Esophagus (tissue), 2 donors: ENCODE measurements around the gene TCHHL1. TPM values are rescaled to one million over a fixed set of nuclear protein-coding genes. Genes with fewer than 3 reads are reported as not detected.

Experiments
- H3K27ac ChIP-seq, 2 donors: one replicate each; pipeline ENCODE4 v1.5.1; 2013; ENCODE audit warnings: low read depth in 2 of 2, mild to moderate bottlenecking in 2 of 2, inconsistent platforms in 1 of 2, low read length in 1 of 2, moderate library complexity in 1 of 2
- H3K27me3 ChIP-seq, 2 donors: one replicate each; pipeline ENCODE4 v1.6.1; 2013; ENCODE audit warnings: low read length in 2 of 2, control low read depth in 1 of 2, mild to moderate bottlenecking in 1 of 2; ENCODE audit not compliant: insufficient read depth in 2 of 2, control insufficient read depth in 1 of 2
- H3K36me3 ChIP-seq, 2 donors: one replicate each; pipeline ENCODE4 v1.6.1; 2013; ENCODE audit warnings: low read length in 1 of 2; ENCODE audit not compliant: control insufficient read depth in 2 of 2, insufficient read depth in 2 of 2
- H3K4me1 ChIP-seq, 2 donors: one replicate each; pipeline ENCODE4 v1.6.1; 2013; ENCODE audit warnings: low read length in 1 of 2; ENCODE audit not compliant: control insufficient read depth in 2 of 2, insufficient read depth in 2 of 2
- H3K4me3 ChIP-seq, 2 donors: one replicate each; pipeline ENCODE4 v1.5.1; 2013; ENCODE audit warnings: low read length in 2 of 2, mild to moderate bottlenecking in 2 of 2, low read depth in 1 of 2, moderate library complexity in 1 of 2
- H3K9me3 ChIP-seq, 2 donors: one replicate each; pipeline ENCODE4 v1.6.1; 2013; ENCODE audit warnings: mild to moderate bottlenecking in 2 of 2, low read depth in 1 of 2, low read length in 1 of 2, moderate library complexity in 1 of 2; ENCODE audit not compliant: control insufficient read depth in 2 of 2, insufficient read depth in 1 of 2
- WGBS, 2 donors: extraction: QIAGEN DNeasy Blood & Tissue Kit; methylation state at CpG; one replicate each; pipeline ENCODE4 v1.1.7; 2013; 5-methylcytosine and 5-hydroxymethylcytosine counted together
- polyA plus RNA-seq, 2 donors: library from polyadenylated mRNA; stranded (reverse); fragments of 200-250 nt; gene quantifications; one replicate each; pipeline ENCODE4 v1.2.3, GENCODE V29; 2013
- donor health status: healthy with polysubstance abuse.
- donor health status: Bipolar disorder and iron deficiency.

The TCHHL1 gene
- polyA plus RNA-seq, 2 donors, result not detected

DNA sequence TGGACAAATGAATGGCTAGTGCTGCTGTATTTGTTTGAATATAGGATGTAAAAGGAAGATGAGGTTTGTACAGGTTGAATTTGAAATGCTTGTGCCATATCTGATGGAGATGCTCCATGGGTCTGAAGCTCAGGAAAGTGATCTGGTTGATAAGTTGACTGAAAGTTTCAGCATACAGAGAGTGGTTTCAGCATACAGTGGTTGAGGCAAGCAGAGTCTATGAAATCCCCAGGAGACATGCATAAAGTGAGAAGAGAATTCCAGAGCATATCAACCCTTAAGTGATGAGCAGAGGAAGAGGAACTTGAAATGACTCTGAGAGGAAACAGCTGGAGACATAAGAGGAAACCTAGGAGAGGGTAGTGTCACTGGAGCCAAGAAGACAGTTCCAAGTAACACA is 21.7 kb downstream of the TCHHL1 start:
- H3K27me3 ChIP-seq, result no peaks in the 10 kb centered on the region

DNA sequence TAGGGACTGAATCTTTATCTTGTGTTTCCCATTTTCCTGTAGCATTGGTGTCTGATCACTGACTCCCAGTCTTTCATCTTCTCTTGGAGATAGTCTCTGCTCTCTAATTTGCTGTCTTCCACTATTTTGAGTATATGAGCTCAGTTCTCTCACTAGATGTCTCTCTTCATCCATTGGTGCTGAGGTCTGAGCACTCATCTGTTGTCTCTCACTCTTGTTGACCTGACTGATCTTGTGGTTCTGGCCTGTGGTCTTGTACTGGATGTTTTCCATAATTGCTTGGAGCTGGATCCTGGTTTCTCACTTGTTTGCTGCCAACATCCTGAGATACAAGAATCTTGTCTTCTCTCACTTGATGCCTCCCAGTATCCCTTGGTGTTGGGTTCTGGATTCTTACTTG is 26.9 kb downstream of the TCHHL1 start:
- Histone ChIP-seq H3K27me3 (no peaks in the 10 kb centered on the region), H3K4me1 (no peaks in the 10 kb centered on the region), H3K4me3 (no peak overlapping the region), H3K36me3 (no peaks in the 10 kb centered on the region), H3K27ac (no peak overlapping the region), H3K9me3 (no peaks in the 10 kb centered on the region)

More for the DNA sequence above, 21.7 kb downstream of the TCHHL1 start:
- peaks cover 0 to 2% of the 10 kb centered on the region in 2 donors for H3K9me3 ChIP-seq
- H3K27ac ChIP-seq, result no peak overlapping the region
- no peaks in the 10 kb centered on the region for H3K4me1 ChIP-seq
- no peaks in the 10 kb centered on the region for H3K36me3 ChIP-seq
- H3K4me3 ChIP-seq, result no peak overlapping the region

DNA sequence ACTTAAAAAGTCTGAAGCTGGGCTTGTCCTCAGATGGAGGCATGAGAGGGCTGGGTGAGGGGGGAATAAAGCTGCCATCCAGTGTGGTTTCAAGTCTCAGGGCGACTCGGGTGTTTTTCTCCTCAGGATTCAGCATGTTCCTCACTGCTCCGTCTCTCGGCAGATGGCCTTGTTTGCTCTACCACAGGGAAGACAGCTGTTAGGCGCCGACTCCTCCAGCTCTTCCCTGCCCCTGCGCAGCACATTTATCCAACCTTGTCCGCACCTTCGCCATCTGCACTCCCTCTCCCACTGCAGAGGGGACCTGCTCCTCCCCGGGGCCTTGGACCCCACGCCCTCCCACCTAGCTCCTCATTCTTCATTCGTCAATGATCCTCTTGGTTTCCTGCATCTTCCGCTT is 35.5 kb downstream of the TCHHL1 start:
- H3K36me3 ChIP-seq, result no peaks in the 10 kb centered on the region
- WGBS, 2 donors, result 70 to 75% methylated on average over 13 of the region's 13 CpGs
- no peaks in the 10 kb centered on the region for H3K27me3 ChIP-seq
- H3K9me3 ChIP-seq, result no peaks in the 10 kb centered on the region
- no peak overlapping the region for H3K27ac ChIP-seq
- peaks cover 0 to 6% of the 10 kb centered on the region in 2 donors for H3K4me1 ChIP-seq
- H3K4me3 ChIP-seq, result no peak overlapping the region

DNA sequence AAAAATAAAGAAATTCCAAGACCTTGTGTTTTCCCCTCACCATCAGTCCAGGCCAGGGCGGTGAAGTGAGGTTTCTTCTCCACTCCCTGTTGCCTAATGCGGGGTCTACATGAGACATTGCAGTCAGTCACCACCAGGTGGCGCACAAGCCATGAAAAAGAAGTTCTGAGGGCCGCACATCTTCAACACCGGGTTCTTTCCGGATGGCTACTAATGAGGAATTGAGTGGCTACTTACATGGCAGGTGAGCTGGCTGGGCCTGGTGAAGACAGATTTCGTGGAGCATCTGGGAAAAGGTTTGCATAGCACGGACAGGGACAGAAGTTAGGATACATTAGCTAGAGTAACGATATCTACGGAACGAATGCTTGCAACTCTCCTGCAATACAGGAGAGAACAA is 36.3 kb downstream of the TCHHL1 start:
- Histone ChIP-seq H3K27ac (peak overlapping the region; percentile 22 to 93), H3K36me3 (no peaks in the 10 kb centered on the region), H3K4me1 (peaks cover 0 to 7% of the 10 kb centered on the region in 2 donors), H3K9me3 (no peaks in the 10 kb centered on the region), H3K27me3 (no peaks in the 10 kb centered on the region), H3K4me3 (no peak overlapping the region)
- 28 to 29% methylated on average over 11 of the region's 11 CpGs for WGBS, 2 donors

DNA sequence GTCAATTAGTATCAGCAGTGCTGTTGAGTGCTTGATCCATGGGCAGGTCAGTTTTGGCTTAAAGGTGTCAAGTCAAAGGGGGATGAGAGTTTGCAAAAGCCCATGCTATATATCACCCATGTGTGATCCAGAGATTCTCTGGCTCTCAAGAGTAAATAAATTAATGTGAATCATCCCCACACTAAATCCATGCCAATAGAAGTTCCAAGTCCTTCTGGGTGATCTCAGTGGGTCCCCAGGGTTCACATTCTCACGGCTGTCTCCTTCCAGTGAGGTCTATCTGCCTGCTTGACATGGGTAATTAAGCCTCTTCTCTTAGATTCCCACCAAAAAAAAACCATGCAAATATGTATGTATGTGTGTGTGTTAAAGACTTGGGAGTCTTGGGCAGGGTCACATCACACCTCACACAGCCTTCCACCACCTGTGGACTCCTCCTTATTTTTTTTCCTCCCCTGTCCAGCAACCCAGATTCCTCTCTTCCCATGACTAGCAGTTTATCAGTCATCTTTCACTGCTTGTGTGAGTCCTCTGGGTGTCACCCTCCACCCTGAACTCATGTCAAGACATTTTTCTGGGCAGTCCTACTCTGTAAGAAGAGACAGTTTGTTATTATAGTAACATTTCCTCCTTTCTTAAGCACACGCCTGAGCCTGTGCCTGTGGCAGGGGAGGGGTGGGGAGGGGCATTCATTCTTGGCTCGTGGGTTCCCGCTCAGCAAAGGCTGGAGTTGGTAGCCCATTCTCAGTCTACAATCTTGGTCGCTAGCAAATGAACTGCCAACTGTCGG is 37.8 kb downstream of the TCHHL1 start:
- no peak overlapping the region for H3K4me3 ChIP-seq
- H3K36me3 ChIP-seq, result no peaks in the 10 kb centered on the region
- H3K4me1 ChIP-seq, result peaks cover 0 to 7% of the 10 kb centered on the region in 2 donors
- H3K27me3 ChIP-seq, result no peaks in the 10 kb centered on the region
- H3K9me3 ChIP-seq, result no peaks in the 10 kb centered on the region
- peak overlapping the region; percentile 90 to 93 for H3K27ac ChIP-seq
- 37 to 46% methylated on average over 6 of the region's 6 CpGs for WGBS, 2 donors

DNA sequence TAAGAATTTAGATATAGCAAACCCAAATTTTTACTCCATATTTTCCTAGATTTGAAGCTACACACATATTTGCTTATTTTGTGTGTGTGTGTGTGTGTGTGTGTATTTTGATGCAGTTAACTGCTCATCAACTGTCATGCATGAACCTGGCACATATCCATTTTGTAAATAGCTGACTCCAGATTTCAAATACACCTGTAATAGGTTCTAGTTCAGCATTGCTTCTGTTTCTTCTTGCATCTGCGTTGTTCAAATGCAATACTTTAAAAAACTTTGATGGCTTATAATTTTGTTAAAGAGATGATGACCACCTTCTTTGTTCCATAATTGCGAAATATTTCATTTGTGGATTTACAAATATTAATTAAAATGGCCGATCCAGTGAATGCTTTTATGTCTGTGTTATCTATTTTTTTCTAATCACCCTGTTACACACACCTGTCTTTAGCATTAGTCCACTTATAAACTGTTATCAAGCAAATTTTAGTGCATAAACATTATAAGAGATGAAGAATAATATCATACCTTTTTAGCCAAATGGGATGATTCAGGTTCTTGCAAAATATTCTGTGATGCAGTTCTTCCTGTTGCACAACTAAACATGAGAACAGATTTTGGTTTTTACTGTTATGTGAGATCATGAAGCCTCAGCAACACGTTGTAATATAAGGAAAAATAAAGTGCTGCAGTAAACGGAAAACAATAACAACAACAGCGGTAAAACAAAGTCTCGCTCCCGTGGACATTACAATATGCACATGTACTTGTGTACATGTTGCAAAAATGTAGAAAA is 39.4 kb downstream of the TCHHL1 start:
- Histone ChIP-seq H3K36me3 (no peaks in the 10 kb centered on the region), H3K27ac (peak overlapping the region in 1 of 2 donors; percentile 81), H3K9me3 (no peaks in the 10 kb centered on the region), H3K4me1 (peaks cover 0 to 7% of the 10 kb centered on the region in 2 donors), H3K4me3 (no peak overlapping the region), H3K27me3 (no peaks in the 10 kb centered on the region)
- 68 to 70% methylated on average over 8 of the region's 8 CpGs for WGBS, 2 donors

DNA sequence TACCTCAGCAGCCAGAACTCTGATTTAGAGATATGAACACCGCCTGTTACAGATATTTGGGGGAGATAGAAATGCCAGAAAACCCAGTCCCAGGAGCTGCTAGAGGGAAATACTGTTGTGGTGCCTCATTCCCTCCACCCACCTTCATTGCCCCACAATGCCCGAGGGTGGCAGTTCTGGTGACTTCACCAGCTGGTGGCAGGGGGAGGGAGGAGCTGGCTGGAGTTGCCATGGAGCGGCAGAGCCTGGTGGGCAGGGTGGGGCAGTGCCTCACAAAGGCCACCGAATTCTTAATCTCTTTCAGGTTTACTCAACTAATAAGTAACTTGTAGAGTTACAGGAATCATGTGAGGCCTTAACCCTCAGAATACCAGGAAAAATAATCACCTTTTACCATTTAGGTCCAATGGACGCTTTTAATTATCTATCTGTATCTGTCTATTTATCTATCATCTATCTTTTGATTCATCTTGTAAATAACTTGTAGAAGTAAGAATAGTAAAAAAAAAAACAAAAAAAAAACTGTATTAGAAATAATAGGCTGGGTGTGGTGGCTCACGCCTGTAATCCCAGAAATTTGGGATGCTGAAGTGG is 40.4 kb downstream of the TCHHL1 start:
- WGBS, 2 donors, result 31 to 34% methylated on average over 6 of the region's 6 CpGs
- no peaks in the 10 kb centered on the region for H3K27me3 ChIP-seq
- no peaks in the 10 kb centered on the region for H3K36me3 ChIP-seq
- peak overlapping the region; percentile 99 for H3K27ac ChIP-seq
- H3K9me3 ChIP-seq, result no peaks in the 10 kb centered on the region
- H3K4me1 ChIP-seq, result peaks cover 0 to 7% of the 10 kb centered on the region in 2 donors
- peak overlapping the region in 1 of 2 donors; percentile 2 for H3K4me3 ChIP-seq

DNA sequence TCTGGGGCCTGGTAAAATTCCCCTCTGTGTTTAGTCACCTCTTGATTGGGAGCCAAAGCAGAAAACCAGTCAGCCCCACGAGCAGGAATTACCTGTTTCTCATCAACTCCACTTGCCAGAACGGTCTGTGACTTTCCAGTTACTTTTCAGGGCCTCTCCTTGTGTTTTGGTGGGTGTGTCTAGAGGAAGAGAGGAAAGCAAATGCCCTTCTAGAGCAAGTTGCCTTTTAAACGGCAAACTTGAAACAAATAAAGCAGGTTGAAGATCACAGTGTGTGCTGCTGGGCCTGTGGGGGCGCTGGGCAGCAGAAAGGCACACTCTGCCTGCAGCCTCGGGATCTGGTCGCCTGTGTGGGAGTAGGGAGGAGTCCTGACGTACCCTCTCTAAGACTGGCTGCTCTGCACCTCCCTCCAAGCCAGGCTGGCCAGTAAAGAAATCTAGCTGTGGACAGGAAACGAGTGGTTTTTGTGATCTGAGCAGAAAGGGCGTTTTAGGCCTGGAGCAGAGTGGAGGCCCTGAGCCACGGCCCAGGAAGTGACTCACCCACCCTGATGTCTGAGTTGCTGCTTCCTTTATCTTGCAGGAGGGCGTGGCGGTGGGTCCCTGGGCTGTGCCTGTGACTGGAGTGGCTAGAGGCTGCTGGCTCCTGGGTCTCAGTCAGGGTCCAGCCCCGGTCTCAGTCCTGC is 41.0 kb downstream of the TCHHL1 start:
- Histone ChIP-seq H3K36me3 (no peaks in the 10 kb centered on the region), H3K4me1 (peaks cover 0 to 7% of the 10 kb centered on the region in 2 donors), H3K9me3 (no peaks in the 10 kb centered on the region), H3K4me3 (peak overlapping the region; percentile 2 to 13), H3K27me3 (no peaks in the 10 kb centered on the region), H3K27ac (peak overlapping the region; percentile 99)
- 1 to 2% methylated on average over 13 of the region's 13 CpGs for WGBS, 2 donors

DNA sequence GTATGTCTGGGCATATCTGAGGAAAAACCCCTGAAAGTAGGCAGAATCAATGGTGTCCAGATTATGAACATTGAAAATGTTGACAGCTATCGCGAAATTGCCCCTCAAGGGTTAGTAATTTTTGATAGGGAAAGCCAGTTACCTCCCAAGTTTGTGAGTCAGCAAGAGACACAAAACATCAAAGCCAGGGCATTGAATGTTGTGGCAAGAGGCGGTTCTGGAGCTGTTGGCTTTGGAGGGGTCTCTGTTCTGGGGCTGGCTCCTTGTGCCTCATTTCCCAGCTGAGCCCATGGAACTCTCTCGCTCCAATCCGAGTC is 41.5 kb downstream of the TCHHL1 start:
- Histone ChIP-seq H3K4me1 (peaks cover 0 to 7% of the 10 kb centered on the region in 2 donors), H3K4me3 (no peak overlapping the region), H3K27me3 (no peaks in the 10 kb centered on the region), H3K9me3 (no peaks in the 10 kb centered on the region), H3K27ac (peak overlapping the region; percentile 99), H3K36me3 (no peaks in the 10 kb centered on the region)
- 31 to 38% methylated on average over 5 of the region's 5 CpGs for WGBS, 2 donors
